HFFc6 (cell line): ENCODE results near the gene TUSC2. TPM values are rescaled to one million over a fixed set of nuclear protein-coding genes. Genes with fewer than 3 reads are reported as not detected.

Source experiments
- DNase-seq: peaks from one replicate; pipeline ENCODE4 v3.0.0-alpha.2; 2018
- H3K27ac Mint-ChIP-seq: 2 replicates; pipeline ENCODE4 v1.8.0; 2020; ENCODE audit warnings: mild to moderate bottlenecking, mixed read lengths
- H3K27me3 Mint-ChIP-seq: 2 replicates; pipeline ENCODE4 v1.8.0; 2021; ENCODE audit warnings: mild to moderate bottlenecking, moderate library complexity, mixed read lengths; ENCODE audit not compliant: insufficient read depth
- H3K36me3 Mint-ChIP-seq: 2 replicates; pipeline ENCODE4 v1.8.0; 2021; ENCODE audit warnings: low read depth, mixed read lengths
- H3K4me1 Mint-ChIP-seq: 2 replicates; pipeline ENCODE4 v1.8.0; 2020; ENCODE audit warnings: low read depth, mixed read lengths
- H3K4me3 Mint-ChIP-seq: 2 replicates; pipeline ENCODE4 v1.8.0; 2020; ENCODE audit warnings: mild to moderate bottlenecking, moderate library complexity, mixed read lengths
- H3K9me3 Mint-ChIP-seq: 2 replicates; pipeline ENCODE4 v1.8.0; 2020; ENCODE audit warnings: mild to moderate bottlenecking, mixed read lengths
- total RNA-seq, 6 experiments: library from RNA; stranded (reverse); fragmentation: NEBNext Ultra II Directional; extraction: Animal tissue kit (Norgen Biotek cat#: 25700); gene quantifications; 2 replicates in 1 of 6; 3 replicates in 5 of 6; pipeline ENCODE4 v1.2.3, GENCODE V29; 2021
- TF ChIP-seq, protein P1 (sequence below): fragments of 200-600 bp; sonication (generic); IDR thresholded peaks from 2 replicates; pipeline ENCODE4 v1.5.0; 2021; ENCODE audit warnings: antibody characterized with exemption, mild to moderate bottlenecking

TUSC2 gene
- total RNA-seq, 6 experiments from 2014 or later, result 23.9 to 34.2 (median 26.8) TPM

DNA sequence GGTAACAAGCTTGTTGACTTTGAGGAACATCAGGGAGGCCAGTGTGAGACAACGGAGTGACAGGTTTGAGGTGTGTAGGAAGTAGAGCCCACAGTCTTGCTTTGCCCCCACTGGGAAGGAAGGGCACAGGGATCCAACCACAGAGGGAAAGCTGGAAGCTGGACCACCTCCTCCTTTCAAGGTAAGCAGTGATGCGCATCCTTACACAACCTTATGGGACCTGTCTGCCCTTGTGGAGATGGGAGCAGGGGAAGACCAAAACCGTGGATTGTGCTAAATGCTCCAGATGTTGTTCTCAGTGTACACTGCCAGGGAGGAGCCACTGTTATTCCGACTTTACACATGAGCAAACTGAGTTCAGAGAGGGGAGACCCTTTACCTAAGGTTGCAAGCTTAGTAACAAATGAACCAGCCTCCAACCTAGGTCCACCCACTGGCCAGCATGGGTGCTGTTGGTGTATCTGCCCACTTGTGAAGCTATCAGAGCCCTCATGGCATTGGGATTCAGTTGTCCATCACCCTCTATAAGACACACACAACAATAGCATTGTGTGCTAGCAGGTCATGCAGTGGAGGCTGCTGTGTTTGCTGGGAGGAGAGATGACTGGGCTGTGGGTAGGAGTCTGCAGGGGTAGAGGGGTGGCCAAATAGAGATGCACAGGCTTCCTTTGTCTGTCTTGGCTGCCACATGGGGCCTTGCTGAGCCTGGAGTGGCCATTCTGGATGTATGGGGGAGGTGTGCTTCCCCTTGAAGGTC lies 49.7 kb downstream of the TUSC2 start:
- peaks cover 6% of the 10 kb centered on the region for H3K4me1 Mint-ChIP-seq

DNA sequence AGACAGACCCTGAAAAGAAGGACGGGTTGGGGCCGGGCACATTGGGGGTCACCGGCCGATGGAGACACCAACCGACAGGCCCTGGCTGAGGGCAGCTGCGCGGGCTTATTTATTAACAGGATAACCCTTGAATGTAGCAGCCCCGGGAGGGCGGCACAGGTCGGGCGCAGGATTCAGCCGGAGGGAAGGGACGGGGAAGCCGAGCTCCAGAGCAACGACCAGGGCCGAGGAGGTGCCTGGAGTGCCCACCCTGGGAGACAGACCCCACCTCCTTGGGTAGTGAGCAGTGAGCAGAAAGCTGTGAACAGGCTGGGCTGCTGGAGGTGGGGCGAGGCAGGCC lies 51.3 kb downstream of the TUSC2 start:
- Mint-ChIP-seq H3K27ac (no peak overlapping the region), H3K4me3 (no peak overlapping the region), H3K4me1 (peaks cover 13% of the 10 kb centered on the region), H3K9me3 (no peaks in the 10 kb centered on the region), H3K27me3 (peaks cover 1% of the 10 kb centered on the region; the same call in 1 of the 2 replicates), H3K36me3 (no peaks in the 10 kb centered on the region)
- TF ChIP-seq, protein P1, sequence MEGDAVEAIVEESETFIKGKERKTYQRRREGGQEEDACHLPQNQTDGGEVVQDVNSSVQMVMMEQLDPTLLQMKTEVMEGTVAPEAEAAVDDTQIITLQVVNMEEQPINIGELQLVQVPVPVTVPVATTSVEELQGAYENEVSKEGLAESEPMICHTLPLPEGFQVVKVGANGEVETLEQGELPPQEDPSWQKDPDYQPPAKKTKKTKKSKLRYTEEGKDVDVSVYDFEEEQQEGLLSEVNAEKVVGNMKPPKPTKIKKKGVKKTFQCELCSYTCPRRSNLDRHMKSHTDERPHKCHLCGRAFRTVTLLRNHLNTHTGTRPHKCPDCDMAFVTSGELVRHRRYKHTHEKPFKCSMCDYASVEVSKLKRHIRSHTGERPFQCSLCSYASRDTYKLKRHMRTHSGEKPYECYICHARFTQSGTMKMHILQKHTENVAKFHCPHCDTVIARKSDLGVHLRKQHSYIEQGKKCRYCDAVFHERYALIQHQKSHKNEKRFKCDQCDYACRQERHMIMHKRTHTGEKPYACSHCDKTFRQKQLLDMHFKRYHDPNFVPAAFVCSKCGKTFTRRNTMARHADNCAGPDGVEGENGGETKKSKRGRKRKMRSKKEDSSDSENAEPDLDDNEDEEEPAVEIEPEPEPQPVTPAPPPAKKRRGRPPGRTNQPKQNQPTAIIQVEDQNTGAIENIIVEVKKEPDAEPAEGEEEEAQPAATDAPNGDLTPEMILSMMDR, result no peak
- no peak for DNase-seq

More for the DNA sequence above, 49.7 kb downstream of the TUSC2 start:
- TF ChIP-seq, protein P1, result no peak
- H3K9me3 Mint-ChIP-seq, result no peaks in the 10 kb centered on the region
- peaks cover 1% of the 10 kb centered on the region for H3K27me3 Mint-ChIP-seq
- no peak overlapping the region for H3K4me3 Mint-ChIP-seq
- H3K36me3 Mint-ChIP-seq, result no peaks in the 10 kb centered on the region
- no peak for DNase-seq
- H3K27ac Mint-ChIP-seq, result no peak overlapping the region

DNA sequence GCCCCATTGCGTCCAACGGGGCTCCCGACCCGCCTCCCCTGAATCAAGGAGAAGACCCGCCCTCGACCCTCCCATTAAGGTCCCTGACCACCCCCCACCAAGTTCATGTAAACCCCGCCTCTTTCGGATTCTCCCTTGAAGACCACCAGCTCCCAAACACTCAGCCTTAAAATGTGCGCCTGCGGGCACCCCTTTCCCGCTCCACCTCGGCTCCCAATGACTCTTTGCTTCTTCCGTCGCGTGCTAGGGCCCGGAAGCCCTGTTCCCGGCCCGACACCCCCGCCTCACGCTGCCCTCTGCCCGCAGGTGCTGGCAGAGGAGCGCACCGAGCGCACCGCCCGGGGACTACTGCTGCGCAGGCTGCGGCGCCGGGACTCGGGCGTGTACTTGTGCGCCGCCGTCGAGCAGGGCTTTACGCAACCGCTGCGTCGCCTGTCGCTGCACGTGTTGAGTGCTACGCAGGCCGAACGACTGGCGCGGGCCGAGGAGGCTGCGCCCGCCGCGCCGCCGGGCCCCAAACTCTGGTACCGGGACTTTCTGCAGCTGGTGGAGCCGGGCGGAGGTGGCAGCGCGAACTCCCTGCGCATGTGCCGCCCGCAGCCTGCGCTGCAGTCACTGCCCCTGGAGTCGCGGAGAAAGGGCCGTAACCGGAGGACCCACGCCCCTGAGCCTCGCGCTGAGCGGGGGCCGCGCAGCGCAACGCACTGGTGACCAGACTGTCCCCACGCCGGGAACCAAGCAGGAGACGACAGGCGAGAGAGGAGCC lies 51.8 kb downstream of the TUSC2 start:
- Mint-ChIP-seq H3K4me1 (peaks cover 19% of the 10 kb centered on the region), H3K36me3 (no peaks in the 10 kb centered on the region), H3K27me3 (peaks cover 1% of the 10 kb centered on the region), H3K9me3 (no peaks in the 10 kb centered on the region), H3K4me3 (no peak overlapping the region), H3K27ac (no peak overlapping the region)
- DNase-seq, result no peak
- TF ChIP-seq, protein P1, result no peak

DNA sequence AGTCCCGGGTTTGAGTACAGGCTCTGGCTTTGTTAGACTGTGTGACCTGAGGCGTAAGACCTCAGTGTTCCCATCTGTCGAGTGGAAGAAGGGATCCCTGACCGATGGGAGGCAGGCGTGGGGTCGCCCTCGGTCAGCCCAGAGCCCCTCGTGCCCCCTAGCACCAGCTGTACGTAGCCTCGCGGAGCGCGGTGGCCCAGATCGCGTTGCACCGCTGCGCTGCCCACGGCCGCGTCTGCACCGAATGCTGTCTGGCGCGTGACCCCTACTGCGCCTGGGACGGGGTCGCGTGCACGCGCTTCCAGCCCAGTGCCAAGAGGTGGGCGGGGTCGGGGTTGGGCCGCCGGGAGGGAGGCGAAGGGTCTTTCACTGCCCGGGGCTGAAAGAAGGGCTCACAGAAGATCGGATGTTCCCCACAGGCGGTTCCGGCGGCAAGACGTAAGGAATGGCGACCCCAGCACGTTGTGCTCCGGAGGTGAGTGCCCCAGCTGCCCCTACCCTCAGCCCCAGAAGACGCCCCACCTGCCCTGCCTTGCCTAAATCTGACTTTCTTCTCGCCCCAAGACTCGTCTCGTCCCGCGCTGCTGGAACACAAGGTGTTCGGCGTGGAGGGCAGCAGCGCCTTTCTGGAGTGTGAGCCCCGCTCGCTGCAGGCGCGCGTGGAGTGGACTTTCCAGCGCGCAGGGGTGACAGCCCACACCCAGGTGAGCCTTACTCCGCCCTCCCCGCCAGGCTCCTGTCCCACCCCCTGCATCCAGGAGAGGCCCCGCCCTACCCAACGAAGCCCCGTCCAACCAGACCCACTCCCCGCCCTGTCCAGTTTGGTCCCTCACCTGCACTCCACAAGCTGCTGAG lies 52.7 kb downstream of the TUSC2 start:
- TF ChIP-seq, protein P1, result no peak
- DNase-seq, result no peak
- no peak overlapping the region for H3K27ac Mint-ChIP-seq
- H3K36me3 Mint-ChIP-seq, result no peaks in the 10 kb centered on the region
- H3K4me1 Mint-ChIP-seq, result peaks cover 27% of the 10 kb centered on the region
- H3K4me3 Mint-ChIP-seq, result no peak overlapping the region
- H3K9me3 Mint-ChIP-seq, result no peaks in the 10 kb centered on the region
- H3K27me3 Mint-ChIP-seq, result peaks cover 1% of the 10 kb centered on the region

Other genes starting within 250 kb of the TUSC2 start
- 10 to 100 TPM; 69.3 to 83.8 (median 78.5) TPM for gene RBM5, start 239.3 kb downstream of the TUSC2 start, total RNA-seq
- gene SEMA3F, start 172.9 kb downstream of the TUSC2 start, total RNA-seq, result 10 to 100 TPM; 20.5 to 35.6 (median 22.8) TPM
- gene GNAT1, start 136.6 kb downstream of the TUSC2 start, total RNA-seq, result not detected
- gene SLC38A3, start 123.0 kb downstream of the TUSC2 start, total RNA-seq, result under 1 TPM in 2 of 6 experiments, not detected in 4; 0.16 to 0.24 TPM
- gene GNAI2, start 92.0 kb downstream of the TUSC2 start, total RNA-seq, result 100 to 1,000 TPM; 532 to 617 (median 582) TPM
- gene SEMA3B, start 59.1 kb downstream of the TUSC2 start, total RNA-seq, result 10 to 100 TPM; 14.5 to 26.6 (median 24.7) TPM
- gene LSMEM2, start 49.1 kb downstream of the TUSC2 start, total RNA-seq, result under 1 TPM in 2 of 6 experiments, not detected in 4; 0.11 to 0.13 TPM
- gene IFRD2, start 35.8 kb downstream of the TUSC2 start, total RNA-seq, result 100 to 1,000 TPM in 1 of 6 experiments, 10 to 100 TPM in 5; 71.2 to 102 (median 74.6) TPM
- gene HYAL3, start 28.8 kb downstream of the TUSC2 start, total RNA-seq, result 1 to 10 TPM; 4.7 to 8.3 (median 5.8) TPM
- gene NAA80, start 28.8 kb downstream of the TUSC2 start, total RNA-seq, result 10 to 100 TPM in 5 of 6 experiments, 1 to 10 TPM in 1; 8.5 to 13.4 (median 10.7) TPM
- gene HYAL1, start 24.6 kb downstream of the TUSC2 start, total RNA-seq, result under 1 TPM in 5 of 6 experiments, not detected in 1; 0.19 to 0.38 (median 0.23) TPM
- gene HYAL2, start 5.5 kb downstream of the TUSC2 start, total RNA-seq, result 10 to 100 TPM; 39.4 to 54.9 (median 47.6) TPM
- gene RASSF1, start 12.6 kb upstream of the TUSC2 start, total RNA-seq, result 10 to 100 TPM; 30.9 to 37.0 (median 34.1) TPM
- 1 to 10 TPM in 2 of 6 experiments, under 1 TPM in 3, not detected in 1; 0.78 to 1.3 (median 0.83) TPM for gene ZMYND10, start 17.5 kb upstream of the TUSC2 start, total RNA-seq
- gene NPRL2, start 22.6 kb upstream of the TUSC2 start, total RNA-seq, result 10 to 100 TPM; 12.3 to 18.7 (median 17.4) TPM
- gene CYB561D2, start 22.6 kb upstream of the TUSC2 start, total RNA-seq, result 10 to 100 TPM; 20.5 to 25.2 (median 24.0) TPM
- gene TMEM115, start 31.3 kb upstream of the TUSC2 start, total RNA-seq, result 10 to 100 TPM; 51.7 to 65.7 (median 54.4) TPM
- gene CACNA2D2, start 175.4 kb upstream of the TUSC2 start, total RNA-seq, result under 1 TPM in 1 of 6 experiments, not detected in 5; 0.09 TPM
- 10 to 100 TPM; 12.9 to 15.5 (median 14.2) TPM for gene C3orf18, start 239.5 kb upstream of the TUSC2 start, total RNA-seq
- 10 to 100 TPM; 17.9 to 20.7 (median 19.2) TPM for gene HEMK1, start 241.3 kb upstream of the TUSC2 start, total RNA-seq